HG02870 (cell line): ENCODE data around the gene NUP88.

Experiments used
- ATAC-seq: cut with Tn5 transposase; IDR thresholded peaks from one replicate; pipeline ENCODE4 v1.9.1; 2021; ENCODE audit warnings: mild to moderate bottlenecking, moderate library complexity; ENCODE audit not compliant: unreplicated experiment

NUP88 gene

GRCh38 chr17:5361426-5361825 lies 58.0 kb downstream of the NUP88 start:
- no peak for ATAC-seq

- ATAC-seq = no peak
These were observed 63.9 kb downstream of the NUP88 start for GRCh38 chr17:5355421-5356129.

- ATAC-seq = no peak
These were observed 64.5 kb downstream of the NUP88 start for GRCh38 chr17:5354886-5355415.

GRCh38 chr17:5354310-5354709 lies 65.2 kb downstream of the NUP88 start:
- ATAC-seq = no peak

- no peak for ATAC-seq
These were observed 66.7 kb downstream of the NUP88 start for GRCh38 chr17:5352681-5353289.

GRCh38 chr17:5344914-5345313 lies 74.5 kb downstream of the NUP88 start:
- no peak for ATAC-seq
